Lower leg skin (tissue), 4 donors: ENCODE data around the gene CRYL1. TPM values are rescaled to one million over a fixed set of nuclear protein-coding genes. Genes with fewer than 3 reads are reported as not detected.

ENCODE experiments used
- DNase-seq, 2 donors: peaks; one replicate each; pipeline ENCODE4 v3.0.0-alpha.2; 2019; ENCODE audit warnings: low spot score in 2 of 2
- H3K4me3 ChIP-seq: fragments of 200-600 bp; sonication (generic); 2 replicates; pipeline ENCODE4 v1.5.1; 2017; ENCODE audit warnings: mild to moderate bottlenecking, low read depth; ENCODE audit not compliant: poor library complexity, severe bottlenecking
- POLR2A ChIP-seq, 2 donors: fragments of 450-650 bp; IDR thresholded peaks; one replicate each; pipeline ENCODE4 v1.6.1; 2016 to 2017; ENCODE audit warnings: antibody characterized with exemption in 2 of 2, mild to moderate bottlenecking in 1 of 2, moderate library complexity in 1 of 2
- WGBS, 2 donors: methylation state at CpG; one replicate each; pipeline ENCODE4 v1.1.5; 2018; 5-methylcytosine and 5-hydroxymethylcytosine counted together
- intact Hi-C: fragments of 100-400 bp; cut with DNase I; formaldehyde crosslinking; loops from one replicate; pipeline ENCODE4 v1.15.0; 2023; ENCODE audit warnings: low total_unique reads
- total RNA-seq, 4 donors: library from RNA; depleted of rRNA; stranded (reverse); fragments of >200 nt; gene quantifications; one replicate each; pipeline ENCODE4 v1.1.0, GENCODE V29; 2016
- TF ChIP-seq, protein P1 (sequence below), 3 donors: fragments of 450-650 bp; IDR thresholded peaks; one replicate each; pipeline ENCODE4 v1.5.1; 2016; ENCODE audit warnings: antibody characterized with exemption in 3 of 3, mild to moderate bottlenecking in 3 of 3, moderate library complexity in 2 of 3

Gene CRYL1
- total RNA-seq, 4 donors from 2014 or later: 10.3 to 21.4 (median 16.8) TPM

- intact Hi-C loops: no loop called here
- TF ChIP-seq POLR2A (IDR thresholded peaks at IDR 0.05): no peak
- TF ChIP-seq, protein P1, sequence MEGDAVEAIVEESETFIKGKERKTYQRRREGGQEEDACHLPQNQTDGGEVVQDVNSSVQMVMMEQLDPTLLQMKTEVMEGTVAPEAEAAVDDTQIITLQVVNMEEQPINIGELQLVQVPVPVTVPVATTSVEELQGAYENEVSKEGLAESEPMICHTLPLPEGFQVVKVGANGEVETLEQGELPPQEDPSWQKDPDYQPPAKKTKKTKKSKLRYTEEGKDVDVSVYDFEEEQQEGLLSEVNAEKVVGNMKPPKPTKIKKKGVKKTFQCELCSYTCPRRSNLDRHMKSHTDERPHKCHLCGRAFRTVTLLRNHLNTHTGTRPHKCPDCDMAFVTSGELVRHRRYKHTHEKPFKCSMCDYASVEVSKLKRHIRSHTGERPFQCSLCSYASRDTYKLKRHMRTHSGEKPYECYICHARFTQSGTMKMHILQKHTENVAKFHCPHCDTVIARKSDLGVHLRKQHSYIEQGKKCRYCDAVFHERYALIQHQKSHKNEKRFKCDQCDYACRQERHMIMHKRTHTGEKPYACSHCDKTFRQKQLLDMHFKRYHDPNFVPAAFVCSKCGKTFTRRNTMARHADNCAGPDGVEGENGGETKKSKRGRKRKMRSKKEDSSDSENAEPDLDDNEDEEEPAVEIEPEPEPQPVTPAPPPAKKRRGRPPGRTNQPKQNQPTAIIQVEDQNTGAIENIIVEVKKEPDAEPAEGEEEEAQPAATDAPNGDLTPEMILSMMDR (IDR thresholded peaks at IDR 0.05): no peak
- WGBS, 2 donors: 71 to 92% methylated on average over 8 of the region's 8 CpGs
- DNase-seq: no peak
- H3K4me3 ChIP-seq: no peak overlapping the region
Measured at GRCh38 chr13:20363172-20363571, 162.5 kb downstream of the CRYL1 start.

GRCh38 chr13:20362484-20363041, 163.1 kb downstream of the CRYL1 start:
- intact Hi-C loops: no loop called here
- DNase-seq: no peak
- 76 to 80% methylated on average over 17 of the region's 17 CpGs for WGBS, 2 donors

DNA sequence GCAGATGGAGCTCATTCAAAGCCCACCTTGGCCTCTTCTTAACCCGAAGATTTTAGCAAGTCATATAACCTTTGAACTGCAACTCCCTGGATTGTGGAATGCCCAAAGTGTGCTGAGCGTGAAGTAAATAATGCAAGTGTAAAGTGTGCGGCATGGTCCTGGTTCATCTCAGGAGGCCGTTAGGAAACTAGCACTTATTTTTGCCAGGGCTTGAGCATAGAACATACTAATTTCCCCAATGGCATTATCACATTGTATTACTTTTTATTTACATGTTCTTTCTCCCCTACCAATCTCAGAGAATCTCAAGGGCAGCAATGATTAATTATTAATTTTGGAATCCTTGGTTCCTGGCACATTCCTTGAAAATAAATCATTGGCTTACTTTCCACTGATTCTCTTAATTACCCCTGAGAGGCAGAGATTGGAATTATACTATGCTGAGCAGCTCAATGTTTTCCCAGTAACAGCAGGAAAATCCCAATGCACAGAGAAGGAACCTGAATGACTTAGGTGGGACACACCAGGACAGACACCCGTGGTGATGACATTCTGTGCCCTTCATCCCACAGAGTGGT, 164.7 kb downstream of the CRYL1 start:
- no peak for TF ChIP-seq POLR2A (IDR thresholded peaks at IDR 0.05)
- TF ChIP-seq, protein P1 (IDR thresholded peaks at IDR 0.05): no peak
- no peak for DNase-seq
- 73 to 79% methylated on average over 5 of the region's 5 CpGs for WGBS, 2 donors
- no peak overlapping the region for H3K4me3 ChIP-seq
- intact Hi-C loops: no loop called here

More at GRCh38 chr13:20362484-20363041, 163.1 kb downstream of the CRYL1 start:
- TF ChIP-seq, protein P1 (IDR thresholded peaks at IDR 0.05): no peak
- no peak for TF ChIP-seq POLR2A (IDR thresholded peaks at IDR 0.05)
- no peak overlapping the region for H3K4me3 ChIP-seq

DNA sequence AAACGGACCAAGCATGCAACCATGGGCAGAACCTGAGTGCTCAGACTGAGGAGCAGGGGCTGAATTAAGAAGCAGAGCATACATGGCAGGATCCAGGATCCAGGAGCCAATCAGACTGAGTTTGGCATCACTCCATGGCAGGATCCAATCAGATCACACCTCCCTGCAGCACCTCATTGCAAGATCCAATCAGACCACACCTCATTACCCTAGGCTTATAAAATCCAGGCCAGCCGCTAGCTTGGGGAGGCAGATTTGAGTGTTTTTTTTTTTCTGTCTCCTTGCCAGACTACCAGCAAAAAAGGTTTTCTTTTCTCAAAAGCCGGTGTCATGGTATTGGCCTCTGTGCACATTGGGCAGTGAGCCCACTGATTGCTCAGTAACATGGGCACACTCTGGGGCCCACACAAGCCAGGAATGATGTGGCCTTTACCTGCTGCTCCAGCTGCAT, 165.6 kb downstream of the CRYL1 start:
- H3K4me3 ChIP-seq: no peak overlapping the region
- intact Hi-C loops: no loop called here
- TF ChIP-seq, protein P1 (IDR thresholded peaks at IDR 0.05): no peak
- TF ChIP-seq POLR2A (IDR thresholded peaks at IDR 0.05): no peak
- WGBS, 2 donors: 62 to 72% methylated on average over 3 of the region's 3 CpGs
- no peak for DNase-seq

- TF ChIP-seq POLR2A (IDR thresholded peaks at IDR 0.05): no peak
- TF ChIP-seq, protein P1 (IDR thresholded peaks at IDR 0.05): no peak
- H3K4me3 ChIP-seq: no peak overlapping the region
- intact Hi-C loops: no loop called here
- 60 to 64% methylated on average over 5 of the region's 5 CpGs for WGBS, 2 donors
- no peak for DNase-seq
Measured at GRCh38 chr13:20359335-20359734, 166.3 kb downstream of the CRYL1 start.
